IMR-90 (cell line): ENCODE results near the gene DNASE1L1. TPM values are rescaled to one million over a fixed set of nuclear protein-coding genes. Genes with fewer than 3 reads are reported as not detected.

Source experiments
- ATAC-seq: fragments of 200-7000 bp; cut with Tn5 transposase; 2 replicates; pipeline ENCODE4 v1.9.1; 2020; ENCODE audit warnings: low read depth, mild to moderate bottlenecking, moderate library complexity
- BruUV-seq: library from RNA; stranded (reverse); fragments of 400-500 nt; replicated peaks from 2 replicates; lab custom pipeline; 2021; lab: Mats Ljungman, UMichigan
- CTCF ChIA-PET: fragments of 300-600 bp; formaldehyde crosslinking; extraction: SDS; loops from one replicate; lab custom pipeline; 2021; ENCODE audit warnings: antibody characterized with exemption; lab: Yijun Ruan, JAX
- POLR2A ChIA-PET: fragments of 300-600 bp; sonication (Branson Sonifier 250); formaldehyde crosslinking; loops from one replicate; lab custom pipeline; 2022; ENCODE audit warnings: antibody characterized with exemption; ENCODE audit not compliant: unreplicated experiment; lab: Charles Lee
- DNase-seq: peaks from one replicate; pipeline ENCODE4 v3.0.0; 2013
- H2AFZ ChIP-seq: replicated peaks from 2 replicates; pipeline ENCODE3; 2013; ENCODE audit warnings: low read length, mild to moderate bottlenecking; ENCODE audit not compliant: poor library complexity
- H2AK5ac ChIP-seq: 2 replicates; pipeline ENCODE4 v1.6.1; 2013; ENCODE audit warnings: low read depth, low read length, inconsistent platforms
- H2AK9ac ChIP-seq: replicated peaks from 2 replicates; pipeline ENCODE3; 2013; ENCODE audit warnings: mild to moderate bottlenecking, low read depth, low read length, moderate library complexity; ENCODE audit not compliant: poor library complexity
- H2BK120ac ChIP-seq: 2 replicates; pipeline ENCODE4 v1.6.1; 2013; ENCODE audit warnings: low read depth, low read length, inconsistent platforms
- H2BK15ac ChIP-seq: 3 replicates; pipeline ENCODE4 v1.6.1; 2013; ENCODE audit warnings: low read depth, low read length, inconsistent platforms
- H2BK20ac ChIP-seq: 2 replicates; pipeline ENCODE4 v1.6.1; 2013; ENCODE audit warnings: low read depth, mild to moderate bottlenecking, inconsistent platforms, low read length, moderate library complexity
- H2BK5ac ChIP-seq: 2 replicates; pipeline ENCODE4 v1.6.1; 2013; ENCODE audit warnings: mild to moderate bottlenecking, low read depth, low read length, inconsistent platforms; ENCODE audit not compliant: poor library complexity, severe bottlenecking
- H3K14ac ChIP-seq: replicated peaks from 2 replicates; pipeline ENCODE4 v1.6.1; 2013; ENCODE audit warnings: low read depth, low read length, inconsistent platforms
- H3K18ac ChIP-seq: 2 replicates; pipeline ENCODE4 v1.6.1; 2013; ENCODE audit warnings: low read depth, low read length, control low read depth
- H3K23ac ChIP-seq: 2 replicates; pipeline ENCODE4 v1.6.1; 2013; ENCODE audit warnings: low read depth, low read length, inconsistent platforms
- H3K27ac ChIP-seq: 2 replicates; pipeline ENCODE4 v1.5.1; 2013; ENCODE audit warnings: mild to moderate bottlenecking, control low read depth, low read length; ENCODE audit not compliant: insufficient read depth
- H3K27me3 ChIP-seq: 2 replicates; pipeline ENCODE4 v1.6.1; 2013; ENCODE audit warnings: low read length; ENCODE audit not compliant: control insufficient read depth, insufficient read depth
- H3K36me3 ChIP-seq: 2 replicates; pipeline ENCODE4 v1.6.1; 2013; ENCODE audit warnings: low read length, mixed read lengths; ENCODE audit not compliant: control insufficient read depth, insufficient read depth
- H3K4ac ChIP-seq: 2 replicates; pipeline ENCODE4 v1.6.1; 2013; ENCODE audit warnings: low read depth, low read length, inconsistent platforms
- H3K4me1 ChIP-seq: 2 replicates; pipeline ENCODE4 v1.6.1; 2013; ENCODE audit warnings: low read length, mixed read lengths; ENCODE audit not compliant: control insufficient read depth, insufficient read depth
- H3K4me2 ChIP-seq: 2 replicates; pipeline ENCODE4 v1.6.1; 2013; ENCODE audit warnings: low read depth, mild to moderate bottlenecking, control low read depth, low read length, moderate library complexity
- H3K4me3 ChIP-seq: 2 replicates; pipeline ENCODE4 v1.5.1; 2013; ENCODE audit warnings: low read depth, mild to moderate bottlenecking, control low read depth, low read length, moderate library complexity; ENCODE audit not compliant: insufficient read depth
- H3K56ac ChIP-seq: 2 replicates; pipeline ENCODE4 v1.6.1; 2013; ENCODE audit warnings: low read length, inconsistent platforms; ENCODE audit not compliant: insufficient read depth; ENCODE audit errors: extremely low read depth
- H3K79me1 ChIP-seq, 2 experiments: 2 replicates each; pipeline ENCODE4 v1.6.1; 2013; ENCODE audit warnings: low read length in 2 of 2, inconsistent platforms in 1 of 2, low read depth in 1 of 2
- H3K9ac ChIP-seq: 2 replicates; pipeline ENCODE4 v1.6.1; 2013; ENCODE audit warnings: low read depth, low read length, control low read depth
- H3K9me1 ChIP-seq: 2 replicates; pipeline ENCODE4 v1.6.1; 2013; ENCODE audit warnings: low read length, inconsistent platforms; ENCODE audit not compliant: insufficient read depth
- H3K9me3 ChIP-seq: 2 replicates; pipeline ENCODE4 v1.6.1; 2013; ENCODE audit warnings: low read length; ENCODE audit not compliant: control insufficient read depth, insufficient read depth
- H4K20me1 ChIP-seq: 2 replicates; pipeline ENCODE4 v1.6.1; 2013; ENCODE audit warnings: low read length, inconsistent platforms; ENCODE audit not compliant: insufficient read depth
- H4K5ac ChIP-seq: 2 replicates; pipeline ENCODE4 v1.6.1; 2013; ENCODE audit warnings: mild to moderate bottlenecking, low read depth, low read length, control low read depth
- H4K8ac ChIP-seq, 2 experiments: 2 replicates each; pipeline ENCODE4 v1.6.1; 2013; ENCODE audit warnings: low read depth in 2 of 2, low read length in 2 of 2, control low read depth in 1 of 2, inconsistent platforms in 1 of 2
- H4K91ac ChIP-seq: 2 replicates; pipeline ENCODE4 v1.6.1; 2013; ENCODE audit warnings: low read depth, low read length, inconsistent platforms; ENCODE audit not compliant: insufficient read depth
- BHLHE40 ChIP-seq: fragments of 150-350 bp; IDR thresholded peaks from 2 replicates; pipeline ENCODE4 v1.6.1; 2016; ENCODE audit warnings: mild to moderate bottlenecking, low read depth, low read length
- CEBPB ChIP-seq: IDR thresholded peaks from 2 replicates; pipeline ENCODE4 v1.6.1; 2012; ENCODE audit warnings: low read depth, low read length, improper control_type of control experiment
- CHD1 ChIP-seq: IDR thresholded peaks from 2 replicates; pipeline ENCODE4 v1.6.1; 2012; ENCODE audit warnings: low read depth, low read length, improper control_type of control experiment
- CTCF ChIP-seq: conservative IDR thresholded peaks from 2 replicates; pipeline ENCODE4 v1.5.1; 2012; ENCODE audit warnings: mild to moderate bottlenecking, low read depth, low read length, improper control_type of control experiment
- ELK1 ChIP-seq: fragments of 150-350 bp; IDR thresholded peaks from 2 replicates; pipeline ENCODE4 v1.6.1; 2016; ENCODE audit warnings: low read depth, mild to moderate bottlenecking, low read length, moderate library complexity, borderline replicate concordance
- FOS ChIP-seq: fragments of 150-350 bp; IDR thresholded peaks from 2 replicates; pipeline ENCODE4 v1.6.1; 2016; ENCODE audit warnings: low read depth, low read length
- MAFK ChIP-seq: IDR thresholded peaks from 2 replicates; pipeline ENCODE4 v1.6.1; 2012; ENCODE audit warnings: low read depth, low read length, improper control_type of control experiment
- MAZ ChIP-seq: IDR thresholded peaks from 2 replicates; pipeline ENCODE4 v1.6.1; 2012; ENCODE audit warnings: low read depth, mild to moderate bottlenecking, low read length, improper control_type of control experiment, moderate library complexity, borderline replicate concordance
- MXI1 ChIP-seq: IDR thresholded peaks from 2 replicates; pipeline ENCODE4 v1.6.1; 2012; ENCODE audit warnings: low read depth, mild to moderate bottlenecking, low read length, moderate library complexity, borderline replicate concordance
- NFE2L2 ChIP-seq: fragments of 150-350 bp; IDR thresholded peaks from 2 replicates; pipeline ENCODE4 v1.6.1; 2016; ENCODE audit warnings: low read depth, mild to moderate bottlenecking, low read length
- POLR2A ChIP-seq: IDR thresholded peaks from 2 replicates; pipeline ENCODE4 v1.6.1; 2012; ENCODE audit warnings: mild to moderate bottlenecking, low read depth, low read length
- RAD21 ChIP-seq: IDR thresholded peaks from 2 replicates; pipeline ENCODE4 v1.6.1; 2012; ENCODE audit warnings: low read length, improper control_type of control experiment
- RCOR1 ChIP-seq: IDR thresholded peaks from 2 replicates; pipeline ENCODE4 v1.6.1; 2012; ENCODE audit warnings: mild to moderate bottlenecking, low read length, improper control_type of control experiment; ENCODE audit not compliant: insufficient replicate concordance
- RFX5 ChIP-seq: IDR thresholded peaks from 2 replicates; pipeline ENCODE4 v1.8.0; 2012; ENCODE audit warnings: low read depth, mild to moderate bottlenecking, low read length, moderate library complexity
- SMC3 ChIP-seq: fragments of 150-350 bp; IDR thresholded peaks from 2 replicates; pipeline ENCODE4 v1.6.1; 2016; ENCODE audit warnings: low read depth, mild to moderate bottlenecking, antibody characterized with exemption, low read length, moderate library complexity
- WGBS, 2 experiments: methylation state at CpG; one replicate each; pipeline versions ENCODE4 v1.1.5 to v1.1.7; 2013; ENCODE audit warnings: missing lambda C conversion rate in 2 of 2; ENCODE audit not compliant: insufficient read length in 1 of 2; ENCODE audit errors: extremely low coverage in 2 of 2; 5-methylcytosine and 5-hydroxymethylcytosine counted together
- dilution Hi-C: fragments of 300-500 bp; cut with HindIII; formaldehyde crosslinking; loops from one replicate; pipeline ENCODE4 v1.14.3; 2018; ENCODE audit warnings: low sequenced_read_pairs; ENCODE audit not compliant: unreplicated experiment
- in situ Hi-C: fragments of 300-500 bp; cut with MboI; formaldehyde crosslinking; loops from 3 replicates; pipeline ENCODE4 v1.14.3; 2019; ENCODE audit warnings: low sequenced_read_pairs, inconsistent platforms, mixed read lengths
- intact Hi-C: fragments of 100-400 bp; cut with micrococcal nuclease; formaldehyde crosslinking; loops from 2 replicates; pipeline ENCODE4 v1.10.0; 2022
- polyA plus RNA-seq, 3 experiments: library from polyadenylated mRNA; depleted of rRNA; stranded (reverse); fragments of >200 nt; gene quantifications; 2 replicates each; pipeline ENCODE4 v1.2.3, GENCODE V29; 2012; ENCODE audit warnings: low replicate concordance in 1 of 3
- total RNA-seq: library from RNA; depleted of rRNA; stranded (reverse); fragments of >200 nt; gene quantifications from 2 replicates; pipeline ENCODE4 v1.2.3, GENCODE V29; 2012

The DNASE1L1 gene
- total and polyA plus RNA-seq, 2 of the 4 experiments (the other 2 are of a cell fraction), result 51.4 to 55.5 TPM

DNA sequence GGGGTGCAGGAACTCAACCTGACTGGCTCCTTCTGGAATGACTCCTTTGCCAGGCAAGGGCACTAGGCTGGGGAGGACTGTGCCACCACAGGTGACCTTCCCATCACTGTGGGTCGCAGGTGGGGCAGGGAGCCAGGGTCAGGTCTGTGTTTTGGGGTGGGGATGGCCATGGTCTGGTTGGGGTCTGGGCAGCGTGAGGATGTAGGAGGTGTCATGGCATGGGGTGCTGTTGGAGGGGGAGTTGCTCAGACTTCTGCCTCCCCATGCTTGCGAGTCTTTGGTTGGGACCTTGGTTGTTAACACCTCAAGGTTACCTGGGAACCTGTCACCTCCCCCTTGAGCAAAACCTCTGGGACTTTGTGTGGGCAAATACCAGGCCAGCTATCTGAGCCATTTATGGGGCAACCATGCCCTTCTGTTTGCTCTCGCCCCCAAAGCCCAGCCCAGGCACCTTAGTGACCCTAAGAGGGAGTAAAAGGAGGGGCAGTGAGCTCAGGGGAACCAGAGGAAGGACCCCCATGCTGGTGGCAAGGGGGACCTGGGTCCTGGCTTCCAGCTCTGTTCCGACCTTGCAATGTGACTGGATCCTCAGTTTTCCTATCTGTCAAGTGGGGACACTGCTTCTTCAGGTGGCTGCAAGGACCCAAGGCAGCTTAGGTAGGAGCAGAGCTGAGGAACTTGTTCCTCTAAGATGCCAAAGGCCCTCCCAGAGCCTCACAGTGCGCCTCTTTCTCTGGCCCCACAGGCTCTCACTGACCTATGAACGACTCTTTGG is 25.5 kb upstream of the DNASE1L1 start:
- BruUV-seq, result no TSS peak
- WGBS, 2 experiments, result 100% methylated on average over 1 of the region's 7 CpGs; no CpG with 5 or more reads in 1 of the 2 experiments
- no peak for DNase-seq
- no peak for TF ChIP-seq MAZ
- no peak for TF ChIP-seq CHD1
- TF ChIP-seq ELK1, result no peak
- no peak for TF ChIP-seq MAFK
- no peak for TF ChIP-seq SMC3
- no peak for TF ChIP-seq RCOR1
- no peak for TF ChIP-seq POLR2A
- TF ChIP-seq CTCF, result no peak
- TF ChIP-seq RFX5, result no peak
- no peak for TF ChIP-seq NFE2L2
- TF ChIP-seq FOS, result no peak
- no peak for TF ChIP-seq CEBPB
- no peak for TF ChIP-seq MXI1
- TF ChIP-seq RAD21, result no peak
- no peak for TF ChIP-seq BHLHE40

More for the DNA sequence above, 25.5 kb upstream of the DNASE1L1 start:
- Histone ChIP-seq H3K9me3 (no peaks in the 10 kb centered on the region), H2BK15ac (no peak overlapping the region), H2BK120ac (no peak overlapping the region), H4K8ac (no peak overlapping the region), H3K4me1 (peaks cover 5% of the 10 kb centered on the region), H3K14ac (no peak overlapping the region), H3K4me2 (no peak overlapping the region), H3K27me3 (no peaks in the 10 kb centered on the region), H3K9ac (no peak overlapping the region), H2BK20ac (no peak overlapping the region), H2AK5ac (no peak overlapping the region), H3K79me1 (peaks cover 3 to 19% of the 10 kb centered on the region in 2 experiments; a peak in 3 of 4 replicates), H3K23ac (no peak overlapping the region), H2BK5ac (no peak overlapping the region), H3K4me3 (no peak overlapping the region), H2AK9ac (no peak overlapping the region), H3K27ac (no peak overlapping the region), H3K9me1 (0 out of 2 replicates have a peak, but pooled peaks cover 2% of the 10 kb centered on the region), H2AFZ (no peak overlapping the region), H3K4ac (no peak overlapping the region), H3K36me3 (peaks cover 38% of the 10 kb centered on the region), H3K56ac (no peak overlapping the region), H4K91ac (no peak overlapping the region), H4K5ac (no peak overlapping the region), H3K18ac (no peak overlapping the region), H4K20me1 (peaks cover 21% of the 10 kb centered on the region)
- intact Hi-C loops (no loop called here), in situ Hi-C loops (no loop called here), dilution Hi-C loops (no loop called here)
- CTCF ChIA-PET, result no interaction called here
- POLR2A ChIA-PET, result interaction anchor here (0.7 kb wide), 1 partner anchor 63 kb away, joined by 3 read pairs; no protein-coding TSS in a partner anchor
- ATAC-seq, result no peak
